ENCODE data around the gene FKBP3. TPM values are rescaled to one million over a fixed set of nuclear protein-coding genes. Genes with fewer than 3 reads are reported as not detected.

FKBP3 gene
- total RNA-seq, 1 experiment from 2014 or later, result 61.7 TPM

- intact Hi-C loops (cut with micrococcal nuclease), result no loop called here
- Mint-ChIP-seq H3K4me3 (ENCODE audit: unreplicated experiment) (no peak overlapping the region), H3K27ac (ENCODE audit: low read depth, unreplicated experiment) (no peak overlapping the region), H3K9me3 (ENCODE audit: unreplicated experiment) (no peaks in the 10 kb centered on the region), H3K27me3 (ENCODE audit: insufficient read depth, unreplicated experiment) (no peaks in the 10 kb centered on the region), H3K4me1 (ENCODE audit: insufficient read depth, unreplicated experiment) (no peaks in the 10 kb centered on the region), H3K36me3 (ENCODE audit: insufficient read depth, unreplicated experiment) (peaks cover 41% of the 10 kb centered on the region)
- CTCF ChIA-PET, result no interaction called here
- POLR2A ChIA-PET, result interaction anchor here (0.6 to 1.5 kb wide), 2 partner anchors 12 to 21 kb away, joined by 3 read pairs; no protein-coding TSS in a partner anchor
- no peak for DNase-seq (ENCODE audit: unreplicated experiment)
- TF ChIP-seq CTCF (IDR thresholded peaks at IDR 0.05; ENCODE audit: unreplicated experiment), result no peak
- no TSS peak for BruUV-seq (replicated peaks)
Observed at GRCh38 chr14:45073231-45073879, 60.9 kb downstream of the FKBP3 start.

- no peaks in the 10 kb centered on the region for H3K27me3 Mint-ChIP-seq (ENCODE audit: insufficient read depth, unreplicated experiment)
- POLR2A ChIA-PET, result no interaction called here
- no TSS peak for BruUV-seq (replicated peaks)
Observed at GRCh38 chr14:45072126-45072525, 62.2 kb downstream of the FKBP3 start.

GRCh38 chr14:45070215-45070614 is 64.1 kb downstream of the FKBP3 start:
- Mint-ChIP-seq H3K4me1 (ENCODE audit: insufficient read depth, unreplicated experiment) (no peaks in the 10 kb centered on the region), H3K36me3 (ENCODE audit: insufficient read depth, unreplicated experiment) (peaks cover 31% of the 10 kb centered on the region), H3K27me3 (ENCODE audit: insufficient read depth, unreplicated experiment) (no peaks in the 10 kb centered on the region), H3K9me3 (ENCODE audit: unreplicated experiment) (no peaks in the 10 kb centered on the region), H3K27ac (ENCODE audit: low read depth, unreplicated experiment) (no peak overlapping the region), H3K4me3 (ENCODE audit: unreplicated experiment) (no peak overlapping the region)
- no peak for TF ChIP-seq CTCF (IDR thresholded peaks at IDR 0.05; ENCODE audit: unreplicated experiment)
- intact Hi-C loops (cut with micrococcal nuclease), result no loop called here
- no TSS peak for BruUV-seq (replicated peaks)
- CTCF ChIA-PET, result interaction anchor here (0.6 kb wide), 1 partner anchor 199 kb away, joined by 3 read pairs; no protein-coding TSS in a partner anchor
- DNase-seq (ENCODE audit: unreplicated experiment), result no peak
- POLR2A ChIA-PET, result interaction anchor here (0.6 to 1.5 kb wide), 4 partner anchors 9 to 75 kb away, joined by 3 to 6 read pairs (median 3); no protein-coding TSS in a partner anchor

More at GRCh38 chr14:45072126-45072525, 62.2 kb downstream of the FKBP3 start:
- CTCF ChIA-PET, result no interaction called here
- Mint-ChIP-seq H3K4me3 (ENCODE audit: unreplicated experiment) (no peak overlapping the region), H3K36me3 (ENCODE audit: insufficient read depth, unreplicated experiment) (peaks cover 41% of the 10 kb centered on the region), H3K27ac (ENCODE audit: low read depth, unreplicated experiment) (no peak overlapping the region), H3K4me1 (ENCODE audit: insufficient read depth, unreplicated experiment) (no peaks in the 10 kb centered on the region), H3K9me3 (ENCODE audit: unreplicated experiment) (no peaks in the 10 kb centered on the region)
- TF ChIP-seq CTCF (IDR thresholded peaks at IDR 0.05; ENCODE audit: unreplicated experiment), result no peak
- intact Hi-C loops (cut with micrococcal nuclease), result no loop called here
- no peak for DNase-seq (ENCODE audit: unreplicated experiment)

GRCh38 chr14:45068396-45068795 is 65.9 kb downstream of the FKBP3 start:
- TF ChIP-seq CTCF (IDR thresholded peaks at IDR 0.05; ENCODE audit: unreplicated experiment), result no peak
- DNase-seq (ENCODE audit: unreplicated experiment), result no peak
- BruUV-seq (replicated peaks), result no TSS peak
- intact Hi-C loops (cut with micrococcal nuclease), result no loop called here
- Mint-ChIP-seq H3K27me3 (ENCODE audit: insufficient read depth, unreplicated experiment) (no peaks in the 10 kb centered on the region), H3K36me3 (ENCODE audit: insufficient read depth, unreplicated experiment) (peaks cover 26% of the 10 kb centered on the region), H3K27ac (ENCODE audit: low read depth, unreplicated experiment) (no peak overlapping the region), H3K9me3 (ENCODE audit: unreplicated experiment) (no peaks in the 10 kb centered on the region), H3K4me3 (ENCODE audit: unreplicated experiment) (no peak overlapping the region), H3K4me1 (ENCODE audit: insufficient read depth, unreplicated experiment) (no peaks in the 10 kb centered on the region)
- CTCF ChIA-PET, result no interaction called here
- POLR2A ChIA-PET, result interaction anchor here (1.5 to 1.6 kb wide), 2 partner anchors 10 to 16 kb away, joined by 3 to 5 read pairs; no protein-coding TSS in a partner anchor
